Forelimb muscle (tissue), 1 donor: Measurements from ENCODE around the gene TFPI. TPM values are rescaled to one million over a fixed set of nuclear protein-coding genes. Genes with fewer than 3 reads are reported as not detected.

Experiments used
- DNase-seq: peaks from one replicate; pipeline ENCODE4 v3.0.0-alpha.2; 2013; ENCODE audit warnings: low read depth
- polyA plus RNA-seq: library from polyadenylated mRNA; unstranded; fragments of 120-200 nt; gene quantifications from one replicate; pipeline ENCODE4 v1.2.1, GENCODE V29; 2013; ENCODE audit not compliant: insufficient read length

Gene TFPI
- polyA plus RNA-seq, 1 donor: 38.2 TPM

GRCh38 chr2:187504312-187504921, 49.8 kb downstream of the TFPI start:
- no peak for DNase-seq

- DNase-seq: no peak
These were observed 50.5 kb downstream of the TFPI start for GRCh38 chr2:187503700-187504099.

GRCh38 chr2:187502467-187502866, 51.8 kb downstream of the TFPI start:
- no peak for DNase-seq

GRCh38 chr2:187500585-187501359, 53.5 kb downstream of the TFPI start:
- DNase-seq: no peak

- peak; percentile 28 for DNase-seq
These were observed 54.2 kb downstream of the TFPI start for GRCh38 chr2:187499941-187500532.

- DNase-seq: no peak
These were observed 56.3 kb downstream of the TFPI start for GRCh38 chr2:187497858-187498463.

GRCh38 chr2:187497140-187497539, 57.1 kb downstream of the TFPI start:
- DNase-seq: no peak

- DNase-seq: no peak
These were observed 58.9 kb downstream of the TFPI start for GRCh38 chr2:187495324-187495723.

GRCh38 chr2:187493877-187494568, 60.2 kb downstream of the TFPI start:
- DNase-seq: no peak

DNA sequence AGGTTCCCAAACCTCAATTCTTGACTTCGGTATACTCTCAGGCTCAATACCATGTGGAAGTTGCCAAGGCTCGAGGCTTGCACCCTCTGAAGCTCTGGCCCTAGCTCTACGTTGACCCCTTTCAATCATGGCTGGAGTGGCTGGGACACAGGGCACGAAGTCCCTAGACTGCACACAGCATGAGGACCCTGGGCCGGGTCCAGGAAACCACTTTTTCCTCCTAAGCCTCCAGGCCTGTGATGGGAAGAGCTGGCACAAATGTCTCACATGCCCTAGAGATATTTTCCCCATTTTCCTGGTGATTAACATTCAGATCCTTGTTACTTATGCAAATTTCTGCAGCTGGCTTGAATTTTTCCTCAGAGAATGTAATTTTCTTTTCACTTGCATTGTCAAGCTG, 61.1 kb downstream of the TFPI start:
- no peak for DNase-seq

- no peak for DNase-seq
These were observed 68.0 kb downstream of the TFPI start for GRCh38 chr2:187486241-187486640.

DNA sequence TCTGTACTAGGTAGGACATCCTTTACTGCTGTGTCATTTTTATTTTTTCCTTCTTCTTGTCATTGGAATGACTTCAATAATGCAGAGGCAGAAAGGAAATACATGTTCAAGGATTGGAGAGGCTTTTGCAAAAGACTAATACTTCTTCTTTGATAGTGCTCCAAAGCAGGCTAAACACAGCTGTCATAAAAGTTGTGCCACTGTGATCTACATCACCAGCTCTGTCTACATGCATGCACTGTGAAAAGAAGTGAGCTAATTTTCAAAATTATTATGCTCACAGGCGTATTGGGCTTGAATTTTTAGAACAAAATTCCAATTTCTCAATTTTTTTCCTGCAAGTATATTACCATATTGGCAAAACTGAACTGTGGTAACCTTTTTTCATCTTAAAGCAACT, 68.7 kb downstream of the TFPI start:
- DNase-seq: no peak

GRCh38 chr2:187483537-187483936, 70.7 kb downstream of the TFPI start:
- DNase-seq: no peak

- DNase-seq: no peak
These were observed 71.4 kb downstream of the TFPI start for GRCh38 chr2:187482796-187483195.

- no peak for DNase-seq
These were observed 72.7 kb downstream of the TFPI start for GRCh38 chr2:187481543-187481942.

GRCh38 chr2:187478719-187479118, 75.5 kb downstream of the TFPI start:
- no peak for DNase-seq

- DNase-seq: no peak
These were observed 77.2 kb downstream of the TFPI start for GRCh38 chr2:187477051-187477450.

DNA sequence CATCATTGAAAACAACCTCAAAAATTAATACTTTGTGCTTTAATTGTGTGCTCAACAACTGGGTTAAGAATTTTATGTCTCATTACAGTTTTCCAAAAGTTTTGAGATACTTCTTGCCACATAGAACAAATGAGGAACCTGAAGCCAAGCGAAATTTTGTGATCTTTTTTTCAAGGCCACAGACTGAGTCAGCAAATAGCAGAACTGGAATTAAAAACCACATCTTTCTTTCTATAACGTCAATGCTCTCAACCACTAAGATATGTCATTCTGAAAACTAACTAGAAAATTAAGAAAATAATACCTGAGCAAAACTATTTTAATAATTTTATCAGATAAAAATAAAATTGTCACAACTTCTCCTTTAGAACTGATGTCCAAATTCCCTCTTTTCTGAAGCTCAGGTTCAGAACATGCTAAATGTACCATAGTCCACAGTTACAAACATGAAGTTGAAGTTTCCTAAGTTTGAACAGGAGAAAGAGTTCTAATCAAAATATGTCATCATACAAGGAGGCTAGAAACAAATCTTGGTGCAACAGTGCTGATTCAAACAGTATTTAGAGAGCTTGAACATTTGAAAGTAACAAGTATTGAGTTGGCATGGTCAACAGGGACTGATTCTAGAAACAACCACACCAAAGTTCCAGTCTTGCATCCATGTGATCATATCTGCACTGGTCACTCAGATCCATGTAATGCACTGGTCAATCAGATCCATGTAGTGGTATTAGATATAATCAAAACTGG, 78.6 kb downstream of the TFPI start:
- DNase-seq: no peak

DNA sequence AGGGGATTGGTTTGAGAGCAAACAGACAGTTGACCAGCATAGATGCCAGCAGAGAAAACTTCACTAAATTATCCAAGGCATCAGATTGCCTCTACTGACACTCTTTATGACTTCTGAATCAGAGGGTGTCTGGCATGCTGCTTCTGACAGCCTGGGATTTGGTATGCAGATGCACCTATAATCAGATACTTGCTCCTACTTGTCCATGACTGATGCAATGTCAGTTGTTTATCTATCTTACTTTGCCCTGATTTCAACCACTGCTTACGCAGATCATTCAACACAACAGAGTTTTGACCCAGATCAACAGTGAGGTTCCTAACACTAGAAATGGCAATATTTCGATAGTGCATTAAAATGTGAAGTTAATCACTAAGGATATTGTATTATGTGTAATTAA, 83.5 kb downstream of the TFPI start:
- no peak for DNase-seq

GRCh38 chr2:187469538-187469937, 84.7 kb downstream of the TFPI start:
- DNase-seq: no peak

- DNase-seq: no peak
These were observed 86.0 kb downstream of the TFPI start for GRCh38 chr2:187468262-187468661.
